ENCODE results near the gene COL4A2.

- TF ChIP-seq CTCF (IDR thresholded peaks at IDR 0.05) (no peak), POLR2A (IDR thresholded peaks at IDR 0.05) (no peak)
Observed at GRCh38 chr13:110471156-110471832, 164.2 kb downstream of the COL4A2 start.
